HCT116 (cell line): Measurements from ENCODE around the gene HARBI1. TPM values are rescaled to one million over a fixed set of nuclear protein-coding genes. Genes with fewer than 3 reads are reported as not detected.

Experiments
- ATAC-seq: fragments of 200-7000 bp; cut with Tn5 transposase; 2 replicates; pipeline ENCODE4 v1.9.1; 2020; ENCODE audit warnings: mild to moderate bottlenecking, moderate library complexity
- BruUV-seq: library from RNA; stranded (reverse); fragments of 400-500 nt; replicated peaks from 2 replicates; lab custom pipeline; 2021; lab: Mats Ljungman, UMichigan
- CTCF ChIA-PET: fragments of 300-600 bp; sonication (Branson Sonifier 250); formaldehyde crosslinking; loops from one replicate; lab custom pipeline; 2021; ENCODE audit warnings: antibody characterized with exemption; lab: Charles Lee
- POLR2A ChIA-PET: fragments of 300-600, 350-600 bp; sonication (Branson Sonifier 250); formaldehyde crosslinking; loops from one replicate; lab custom pipeline; 2021; ENCODE audit warnings: antibody characterized with exemption; lab: Charles Lee
- RAD21 ChIA-PET, 2 experiments: fragments of 300-600 bp; sonication (Branson Sonifier 250); formaldehyde crosslinking; loops; one replicate each; lab custom pipeline; 2023; ENCODE audit warnings: low total read pairs in 2 of 2; ENCODE audit not compliant: uncharacterized antibody in 2 of 2, unreplicated experiment in 2 of 2, low non-redundant PET in 1 of 2; lab: Charles Lee
- DNase-seq: peaks from one replicate; pipeline ENCODE4 v3.0.0-alpha.2; 2010; ENCODE audit warnings: low read depth, low spot score
- H2AFZ ChIP-seq: fragments of 200-600 bp; shearing (Covaris generic), sonication (generic); 2 replicates; pipeline ENCODE4 v1.6.1; 2017; ENCODE audit warnings: low read depth, mixed run types, mixed read lengths, antibody characterized with exemption, low read length; ENCODE audit not compliant: poor library complexity, severe bottlenecking
- H3K27ac ChIP-seq: 2 replicates; pipeline ENCODE4 v1.5.1; 2012; ENCODE audit warnings: low read depth, low read length
- H3K27me3 ChIP-seq: fragments of 200-600 bp; sonication (generic); 2 replicates; pipeline ENCODE4 v1.6.1; 2016; ENCODE audit warnings: mixed run types, low read length, mixed read lengths; ENCODE audit not compliant: insufficient read depth
- H3K36me3 ChIP-seq, 2 experiments: fragments of 200-500 bp in 1 of 2; fragments of 200-600 bp in 1 of 2; sonication (Bioruptor generic) in 1 of 2; sonication (generic) in 1 of 2; 2 replicates each; pipeline versions ENCODE4 v1.5.1 to v1.6.1; 2014 to 2016; ENCODE audit warnings: low read length in 2 of 2, inconsistent platforms in 1 of 2, mixed read lengths in 1 of 2, mixed run types in 1 of 2; ENCODE audit not compliant: insufficient read depth in 2 of 2, control insufficient read depth in 1 of 2
- H3K4me1 ChIP-seq, 2 experiments: fragments of 200-600 bp in 1 of 2; sonication (generic) in 1 of 2; 2 replicates each; pipeline versions ENCODE4 v1.5.1 to v1.6.1; 2012 to 2017; ENCODE audit warnings: low read length in 2 of 2, inconsistent platforms in 1 of 2, mild to moderate bottlenecking in 1 of 2, mixed read lengths in 1 of 2, mixed run types in 1 of 2, moderate library complexity in 1 of 2; ENCODE audit not compliant: insufficient read depth in 2 of 2, control insufficient read depth in 1 of 2
- H3K4me2 ChIP-seq: fragments of 200-600 bp; sonication (generic); 2 replicates; pipeline ENCODE4 v1.6.1; 2017; ENCODE audit warnings: mixed run types, low read length, mixed read lengths
- H3K4me3 ChIP-seq, 2 experiments: fragments of 200-600 bp in 1 of 2; sonication (generic) in 1 of 2; replicated peaks in 1 of 2; 2 replicates each; pipeline ENCODE4 v1.5.1; 2011 to 2016; ENCODE audit warnings: low read length in 2 of 2, control low read depth in 1 of 2, low read depth in 1 of 2, mild to moderate bottlenecking in 1 of 2, mixed read lengths in 1 of 2, mixed run types in 1 of 2
- H3K79me2 ChIP-seq: fragments of 200-600 bp; sonication (generic); 2 replicates; pipeline ENCODE4 v1.6.1; 2017; ENCODE audit warnings: mild to moderate bottlenecking, mixed run types, low read length, moderate library complexity, mixed read lengths; ENCODE audit not compliant: insufficient read depth
- H3K9ac ChIP-seq: fragments of 200-600 bp; sonication (generic); 2 replicates; pipeline ENCODE4 v1.6.1; 2016; ENCODE audit warnings: low read length, mixed read lengths
- H3K9me2 ChIP-seq: fragments of 200-600 bp; sonication (generic), shearing (Covaris generic); 2 replicates; pipeline ENCODE4 v1.6.1; 2017; ENCODE audit warnings: mixed run types, mild to moderate bottlenecking, moderate library complexity; ENCODE audit not compliant: insufficient read depth
- H3K9me3 ChIP-seq, 2 experiments: fragments of 200-500 bp in 1 of 2; fragments of 200-600 bp in 1 of 2; sonication (Bioruptor generic) in 1 of 2; sonication (generic) in 1 of 2; 2 replicates each; pipeline ENCODE4 v1.6.1; 2014 to 2017; ENCODE audit warnings: low read length in 2 of 2, mixed read lengths in 2 of 2, inconsistent platforms in 1 of 2, low read depth in 1 of 2, mild to moderate bottlenecking in 1 of 2, mixed run types in 1 of 2, moderate library complexity in 1 of 2; ENCODE audit not compliant: control insufficient read depth in 1 of 2, insufficient read depth in 1 of 2
- H4K20me1 ChIP-seq: fragments of 200-600 bp; sonication (generic), shearing (Covaris generic); 2 replicates; pipeline ENCODE4 v1.6.1; 2017; ENCODE audit warnings: mixed run types, mild to moderate bottlenecking, moderate library complexity; ENCODE audit not compliant: insufficient read depth
- CBX3 ChIP-seq: IDR thresholded peaks from 2 replicates; pipeline ENCODE4 v1.6.1; 2012; ENCODE audit warnings: low read depth
- CEBPB ChIP-seq: IDR thresholded peaks from 2 replicates; pipeline ENCODE4 v1.6.1; 2012; ENCODE audit warnings: low read depth
- CTCF ChIP-seq, 3 experiments: fragments of 200-600 bp in 1 of 3; sonication (generic) in 1 of 3; IDR thresholded peaks in 2 of 3; conservative IDR thresholded peaks in 1 of 3; 2 replicates each; pipeline ENCODE4 v1.5.1; 2012 to 2017; ENCODE audit warnings: low read depth in 2 of 3, low read length in 2 of 3, antibody characterized with exemption in 1 of 3, borderline replicate concordance in 1 of 3, control low read depth in 1 of 3, mild to moderate bottlenecking in 1 of 3, mixed read lengths in 1 of 3, mixed run types in 1 of 3, moderate library complexity in 1 of 3; ENCODE audit not compliant: insufficient read depth in 1 of 3
- EGR1 ChIP-seq: IDR thresholded peaks from 2 replicates; pipeline ENCODE4 v1.6.1; 2012; ENCODE audit warnings: low read depth
- ELF1 ChIP-seq: IDR thresholded peaks from 2 replicates; pipeline ENCODE4 v1.6.1; 2012; ENCODE audit warnings: low read depth, borderline replicate concordance
- EZH2 ChIP-seq: fragments of 200-600 bp; sonication (generic); IDR thresholded peaks from 2 replicates; pipeline ENCODE4 v1.6.1; 2017; ENCODE audit warnings: antibody characterized with exemption, mixed run types
- EZH2phosphoT487 ChIP-seq: fragments of 200-600 bp; IDR thresholded peaks from 2 replicates; pipeline ENCODE4 v1.6.1; 2018; ENCODE audit warnings: antibody characterized with exemption, borderline replicate concordance
- POLR2A ChIP-seq: IDR thresholded peaks from 2 replicates; pipeline ENCODE4 v1.7.0; 2011; ENCODE audit warnings: borderline replicate concordance; ENCODE audit not compliant: insufficient read depth, insufficient read length; ENCODE audit errors: extremely low read depth
- RAD21 ChIP-seq: IDR thresholded peaks from 2 replicates; pipeline ENCODE4 v1.6.1; 2012; ENCODE audit warnings: low read depth, mild to moderate bottlenecking
- TCF7L2 ChIP-seq: IDR thresholded peaks from 2 replicates; pipeline ENCODE4 v1.7.0; 2011; ENCODE audit warnings: borderline replicate concordance, inconsistent platforms; ENCODE audit not compliant: insufficient read depth, insufficient read length; ENCODE audit errors: extremely low read depth
- YY1 ChIP-seq: IDR thresholded peaks from 2 replicates; pipeline ENCODE4 v1.6.1; 2011; ENCODE audit warnings: low read length, low read depth, moderate library complexity, mild to moderate bottlenecking; ENCODE audit not compliant: insufficient replicate concordance; ENCODE audit errors: extremely low read depth
- intact Hi-C: fragments of 100-400 bp; cut with micrococcal nuclease; formaldehyde crosslinking; loops from 2 replicates; pipeline ENCODE4 v1.10.0; 2022
- total RNA-seq: library from RNA; stranded (reverse); gene quantifications from one replicate; pipeline ENCODE4 v1.2.1, GENCODE V29; 2021; ENCODE audit not compliant: unreplicated experiment

Gene HARBI1
- total RNA-seq, 1 experiment from 2014 or later: 1.9 TPM

GRCh38 chr11:46607516-46607915 lies 9.5 kb downstream of the HARBI1 start (continued):
- no peak for TF ChIP-seq CBX3
- TF ChIP-seq ELF1: no peak
- no peak for TF ChIP-seq POLR2A
- TF ChIP-seq EZH2: no peak

GRCh38 chr11:46604796-46605195 lies 12.2 kb downstream of the HARBI1 start:
- DNase-seq (no peak), ATAC-seq (no peak)
- H3K27ac ChIP-seq: no peak overlapping the region
- H4K20me1 ChIP-seq: no peaks in the 10 kb centered on the region
- H3K79me2 ChIP-seq: no peaks in the 10 kb centered on the region
- no peaks in the 10 kb centered on the region for H3K9me3 ChIP-seq
- no peaks in the 10 kb centered on the region for H3K4me1 ChIP-seq
- no peaks in the 10 kb centered on the region for H3K36me3 ChIP-seq
- no peaks in the 10 kb centered on the region for H3K27me3 ChIP-seq
- H2AFZ ChIP-seq: no peak overlapping the region
- no peak overlapping the region for H3K9ac ChIP-seq
- no peak overlapping the region for H3K4me2 ChIP-seq
- CTCF ChIA-PET: no interaction called here
- H3K9me2 ChIP-seq: no peaks in the 10 kb centered on the region
- intact Hi-C loops: no loop called here
- POLR2A ChIA-PET: no interaction called here
- no peak for TF ChIP-seq RAD21
- TF ChIP-seq YY1: no peak
- no peak for TF ChIP-seq EGR1
- no peak for TF ChIP-seq EZH2phosphoT487
- no peak for TF ChIP-seq CEBPB
- no peak for TF ChIP-seq TCF7L2
- no peak for TF ChIP-seq POLR2A
- TF ChIP-seq CTCF (IDR thresholded peaks at IDR 0.05 in 2 of 3, conservative IDR thresholded peaks at IDR 0.05 in 1 of 3; ENCODE audit: borderline replicate concordance in 1 of 3, insufficient read depth in 1 of 3, low read depth in 2 of 3, low read length in 2 of 3): no peak
- TF ChIP-seq, all 23 proteins: peak for 0
- BruUV-seq: no TSS peak
- RAD21 ChIA-PET: no interaction called here
- no peak overlapping the region for H3K4me3 ChIP-seq
